K562 (cell line): ENCODE data around the gene LSM14B. TPM values are rescaled to one million over a fixed set of nuclear protein-coding genes. Genes with fewer than 3 reads are reported as not detected.

ENCODE experiments used
- ARNT ChIP-seq, 2 experiments: fragments of 450-650 bp; IDR thresholded peaks; 2 replicates each; pipeline ENCODE4 v1.6.1; 2016; ENCODE audit warnings: mild to moderate bottlenecking in 1 of 2
- EGR1 ChIP-seq: fragments of 450-650 bp; conservative IDR thresholded peaks from 2 replicates; pipeline ENCODE4 v1.6.1; 2017; ENCODE audit warnings: mild to moderate bottlenecking
- FOXM1 ChIP-seq, 2 experiments: fragments of 450-650 bp in 1 of 2; sonication (generic) in 1 of 2; formaldehyde crosslinking in 1 of 2; IDR thresholded peaks; 2 replicates each; pipeline versions ENCODE4 v1.6.1 to v1.9.0; 2017 to 2022; ENCODE audit warnings: low read depth in 2 of 2, mild to moderate bottlenecking in 2 of 2, missing genetic modification reagents in 1 of 2, moderate library complexity in 1 of 2
- GTF3C2 ChIP-seq: IDR thresholded peaks from 3 replicates; pipeline ENCODE4 v1.6.1; 2011; ENCODE audit warnings: borderline replicate concordance, mild to moderate bottlenecking, moderate library complexity; ENCODE audit not compliant: insufficient read length; ENCODE audit errors: extremely low read depth
- SP1 ChIP-seq: sonication (generic); formaldehyde crosslinking; IDR thresholded peaks from 2 replicates; pipeline ENCODE4 v1.8.1; 2022; ENCODE audit warnings: mild to moderate bottlenecking, missing genetic modification reagents
- YBX1 ChIP-seq: fragments of 450-650 bp; IDR thresholded peaks from 2 replicates; pipeline ENCODE4 v1.7.1; 2016; ENCODE audit warnings: mild to moderate bottlenecking
- ZNF134 ChIP-seq: fragments of 250-450 bp; sonication (Bioruptor Pico); conservative IDR thresholded peaks from 2 replicates; pipeline ENCODE4 v1.4.0; 2020
- ZNF316 ChIP-seq: fragments of 450-650 bp; IDR thresholded peaks from 2 replicates; pipeline ENCODE4 v1.6.1; 2016
- ZSCAN32 ChIP-seq: fragments of 450-650 bp; formaldehyde crosslinking; IDR thresholded peaks from 2 replicates; pipeline ENCODE4 v1.4.0; 2020; ENCODE audit warnings: mild to moderate bottlenecking, moderate library complexity
- polyA plus RNA-seq, 8 experiments: library from polyadenylated mRNA; depleted of rRNA in 4 of 8; stranded (reverse) in 5 of 8; unstranded in 3 of 8; fragments of >200 nt; fragmentation: Nextera tagmentation in 2 of 8; fragmentation: Illumina TruSeq in 1 of 8; extraction: Ambion mirVana in 2 of 8; extraction: Trizol in 1 of 8; gene quantifications; 2 replicates each; pipeline versions ENCODE4 v1.2.1 to v1.2.3, GENCODE V29; 2011 to 2014; ENCODE audit warnings: inconsistent platforms in 1 of 8, missing spikeins in 1 of 8
- total RNA-seq, 7 experiments: library from RNA; depleted of rRNA in 6 of 7; stranded (reverse); fragments of >200 nt in 6 of 7; fragmentation: Illumina TruSeq in 2 of 7; extraction: Trizol in 2 of 7; gene quantifications; 2 replicates each; pipeline versions ENCODE4 v1.2.1 to v1.2.3, GENCODE V29; 2011 to 2021; ENCODE audit warnings: low replicate concordance in 1 of 7
- TF ChIP-seq, protein P1 (sequence below): fragments of 450-650 bp; IDR thresholded peaks from 2 replicates; pipeline ENCODE4 v1.6.1; 2018; ENCODE audit not compliant: partially characterized antibody
- TF ChIP-seq, protein P2 (sequence below): fragments of 250-450 bp; sonication (Bioruptor Pico); IDR thresholded peaks from 2 replicates; pipeline ENCODE4 v1.8.0; 2022; ENCODE audit warnings: moderate library complexity, mild to moderate bottlenecking, inconsistent platforms
- TF ChIP-seq, protein P3 (sequence below): fragments of 250-450 bp; sonication (Bioruptor Pico); IDR thresholded peaks from 2 replicates; pipeline ENCODE4 v1.5.0; 2021; ENCODE audit warnings: mild to moderate bottlenecking, moderate library complexity
- TF ChIP-seq, protein P4 (sequence below): fragments of 450-650 bp; IDR thresholded peaks from 2 replicates; pipeline ENCODE4 v1.6.1; 2016; ENCODE audit warnings: antibody characterized with exemption

The LSM14B gene
- total and polyA plus RNA-seq, 9 of the 15 experiments (the other 6 are each of a cell fraction or from before 2014, with no cell fraction given), result 0.66 to 36.0 (median 20.2) TPM

- no peak for TF ChIP-seq GTF3C2
- TF ChIP-seq EGR1, result no peak
- TF ChIP-seq, protein P1, sequence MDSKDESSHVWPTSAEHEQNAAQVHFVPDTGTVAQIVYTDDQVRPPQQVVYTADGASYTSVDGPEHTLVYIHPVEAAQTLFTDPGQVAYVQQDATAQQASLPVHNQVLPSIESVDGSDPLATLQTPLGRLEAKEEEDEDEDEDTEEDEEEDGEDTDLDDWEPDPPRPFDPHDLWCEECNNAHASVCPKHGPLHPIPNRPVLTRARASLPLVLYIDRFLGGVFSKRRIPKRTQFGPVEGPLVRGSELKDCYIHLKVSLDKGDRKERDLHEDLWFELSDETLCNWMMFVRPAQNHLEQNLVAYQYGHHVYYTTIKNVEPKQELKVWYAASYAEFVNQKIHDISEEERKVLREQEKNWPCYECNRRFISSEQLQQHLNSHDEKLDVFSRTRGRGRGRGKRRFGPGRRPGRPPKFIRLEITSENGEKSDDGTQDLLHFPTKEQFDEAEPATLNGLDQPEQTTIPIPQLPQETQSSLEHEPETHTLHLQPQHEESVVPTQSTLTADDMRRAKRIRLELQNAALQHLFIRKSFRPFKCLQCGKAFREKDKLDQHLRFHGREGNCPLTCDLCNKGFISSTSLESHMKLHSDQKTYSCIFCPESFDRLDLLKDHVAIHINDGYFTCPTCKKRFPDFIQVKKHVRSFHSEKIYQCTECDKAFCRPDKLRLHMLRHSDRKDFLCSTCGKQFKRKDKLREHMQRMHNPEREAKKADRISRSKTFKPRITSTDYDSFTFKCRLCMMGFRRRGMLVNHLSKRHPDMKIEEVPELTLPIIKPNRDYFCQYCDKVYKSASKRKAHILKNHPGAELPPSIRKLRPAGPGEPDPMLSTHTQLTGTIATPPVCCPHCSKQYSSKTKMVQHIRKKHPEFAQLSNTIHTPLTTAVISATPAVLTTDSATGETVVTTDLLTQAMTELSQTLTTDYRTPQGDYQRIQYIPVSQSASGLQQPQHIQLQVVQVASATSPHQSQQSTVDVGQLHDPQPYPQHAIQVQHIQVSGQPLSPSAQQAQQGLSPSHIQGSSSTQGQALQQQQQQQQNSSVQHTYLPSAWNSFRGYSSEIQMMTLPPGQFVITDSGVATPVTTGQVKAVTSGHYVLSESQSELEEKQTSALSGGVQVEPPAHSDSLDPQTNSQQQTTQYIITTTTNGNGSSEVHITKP, result peak; percentile 95
- no peak for TF ChIP-seq ZSCAN32 (CRISPR knock-in tag)
- no peak for TF ChIP-seq ZNF134 (CRISPR knock-in tag)
- TF ChIP-seq, protein P2, sequence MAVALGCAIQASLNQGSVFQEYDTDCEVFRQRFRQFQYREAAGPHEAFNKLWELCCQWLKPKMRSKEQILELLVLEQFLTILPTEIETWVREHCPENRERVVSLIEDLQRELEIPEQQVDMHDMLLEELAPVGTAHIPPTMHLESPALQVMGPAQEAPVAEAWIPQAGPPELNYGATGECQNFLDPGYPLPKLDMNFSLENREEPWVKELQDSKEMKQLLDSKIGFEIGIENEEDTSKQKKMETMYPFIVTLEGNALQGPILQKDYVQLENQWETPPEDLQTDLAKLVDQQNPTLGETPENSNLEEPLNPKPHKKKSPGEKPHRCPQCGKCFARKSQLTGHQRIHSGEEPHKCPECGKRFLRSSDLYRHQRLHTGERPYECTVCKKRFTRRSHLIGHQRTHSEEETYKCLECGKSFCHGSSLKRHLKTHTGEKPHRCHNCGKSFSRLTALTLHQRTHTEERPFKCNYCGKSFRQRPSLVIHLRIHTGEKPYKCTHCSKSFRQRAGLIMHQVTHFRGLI (CRISPR knock-in tag), result no peak
- no peak for TF ChIP-seq ZNF316
- no peak for TF ChIP-seq FOXM1 (IDR thresholded peaks at IDR 0.05; ENCODE audit: low read depth)
- TF ChIP-seq FOXM1 (CRISPR knock-in tag; IDR thresholded peaks at IDR 0.05; ENCODE audit: low read depth), result no peak
- TF ChIP-seq SP1, result no peak
- TF ChIP-seq, protein P3, sequence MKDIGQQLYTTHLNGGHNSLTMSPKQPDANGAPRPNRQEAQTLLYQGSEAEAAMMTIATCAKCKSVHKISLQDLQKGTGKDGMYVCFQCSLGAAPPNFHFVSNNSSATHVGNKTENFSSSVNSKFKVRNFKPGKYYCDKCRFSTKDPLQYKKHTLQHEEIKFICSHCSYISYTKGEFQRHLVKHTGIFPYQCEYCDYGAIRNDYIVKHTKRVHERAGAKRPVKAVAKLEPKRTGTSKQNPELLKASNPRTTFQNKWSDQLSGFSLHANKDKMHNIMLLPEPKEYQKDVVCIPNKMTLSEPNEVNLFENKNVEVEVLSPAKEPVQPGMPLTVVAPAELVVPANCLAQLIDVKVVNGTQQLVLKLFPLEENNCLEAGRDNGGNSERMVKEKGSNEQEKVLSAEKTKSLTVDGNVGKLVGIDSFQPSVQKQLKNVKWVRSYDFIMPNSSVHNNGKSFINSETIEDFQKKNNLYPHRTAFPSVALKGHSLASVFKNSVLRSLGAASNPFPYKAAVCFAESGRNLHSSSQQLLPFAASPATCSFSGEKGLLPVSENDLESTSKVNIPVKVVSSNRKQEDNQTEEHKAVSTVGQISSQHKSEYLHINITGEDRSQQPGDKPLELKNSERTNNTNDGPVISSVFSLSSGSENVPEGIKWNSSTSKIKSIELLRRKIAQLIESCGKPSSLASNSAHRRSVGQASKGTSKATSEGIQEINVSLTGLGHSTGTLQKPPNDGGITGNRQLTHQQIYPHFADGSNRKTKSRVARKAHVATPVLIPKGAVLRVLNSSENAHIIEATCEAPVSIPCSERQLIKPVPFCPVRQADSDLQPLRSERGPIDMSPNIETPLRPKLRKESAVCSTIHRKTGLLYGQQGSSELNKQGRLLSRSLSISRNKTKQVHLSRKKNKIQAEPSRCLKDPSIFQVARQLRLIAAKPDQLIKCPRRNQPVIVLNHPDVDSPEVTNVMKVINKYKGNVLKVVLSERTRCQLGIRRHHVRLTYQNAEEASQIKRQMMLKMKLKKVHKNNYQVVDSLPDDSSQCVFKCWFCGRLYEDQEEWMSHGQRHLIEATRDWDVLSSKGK (CRISPR knock-in tag), result no peak
- TF ChIP-seq YBX1, result no peak
- TF ChIP-seq, protein P4, sequence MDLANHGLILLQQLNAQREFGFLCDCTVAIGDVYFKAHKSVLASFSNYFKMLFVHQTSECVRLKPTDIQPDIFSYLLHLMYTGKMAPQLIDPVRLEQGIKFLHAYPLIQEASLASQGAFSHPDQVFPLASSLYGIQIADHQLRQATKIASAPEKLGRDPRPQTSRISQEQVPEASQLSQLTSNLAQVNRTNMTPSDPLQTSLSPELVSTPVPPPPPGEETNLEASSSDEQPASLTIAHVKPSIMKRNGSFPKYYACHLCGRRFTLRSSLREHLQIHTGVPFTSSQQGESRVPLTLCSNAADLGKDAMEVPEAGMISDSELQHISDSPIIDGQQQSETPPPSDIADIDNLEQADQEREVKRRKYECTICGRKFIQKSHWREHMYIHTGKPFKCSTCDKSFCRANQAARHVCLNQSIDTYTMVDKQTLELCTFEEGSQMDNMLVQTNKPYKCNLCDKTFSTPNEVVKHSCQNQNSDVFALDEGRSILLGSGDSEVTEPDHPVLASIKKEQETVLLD, result no peak
- TF ChIP-seq ARNT (IDR thresholded peaks at IDR 0.05), result no peak
These were observed 21.0 kb downstream of the LSM14B start, which contains the start of the genes PSMA7 and SS18L1 (continued) for GRCh38 chr20:62143081-62143956.
